ENCODE results near the gene PCDHA9. TPM values are rescaled to one million over a fixed set of nuclear protein-coding genes. Genes with fewer than 3 reads are reported as not detected.

The PCDHA9 gene
- total and polyA plus RNA-seq, 4 donors = under 0.01 TPM; not detected in 3

GRCh38 chr5:140882591-140882899, 34.4 kb downstream of the PCDHA9 start:
- Histone ChIP-seq H3K9ac (ENCODE audit: low read depth in 1 of 2, low read length in 2 of 2) (no peak overlapping the region), H3K9me3 (ENCODE audit: control insufficient read depth in 4 of 4, low read length in 3 of 4) (peaks cover 0 to 26% (median 18%) of the 10 kb centered on the region in 4 donors), H3K27ac (ENCODE audit: low read depth in 1 of 2, low read length in 2 of 2) (no peak overlapping the region), H3K4me3 (ENCODE audit: low read depth in 1 of 3, low read length in 3 of 3) (peak overlapping the region in 1 of 3 donors; percentile 28), H3K36me3 (ENCODE audit: control insufficient read depth in 4 of 4, insufficient read depth in 3 of 4, low read depth in 1 of 4, low read length in 3 of 4) (no peaks in the 10 kb centered on the region), H3K27me3 (ENCODE audit: control insufficient read depth in 4 of 4, insufficient read depth in 4 of 4, low read length in 3 of 4) (peaks cover 0 to 8% (median 1%) of the 10 kb centered on the region in 4 donors), H3K4me1 (ENCODE audit: control insufficient read depth in 4 of 4, insufficient read depth in 4 of 4, low read length in 3 of 4) (peaks cover 0 to 2% (median 0%) of the 10 kb centered on the region in 4 donors)
- WGBS = 18% methylated on average over 12 of the region's 12 CpGs
- no peak for TF ChIP-seq EGR1 (IDR thresholded peaks at IDR 0.05; ENCODE audit: low read depth in 2 of 2)
- TF ChIP-seq HNF4A (conservative IDR thresholded peaks at IDR 0.05) = no peak
- no peak for TF ChIP-seq NR2F2 (IDR thresholded peaks at IDR 0.05)
- TF ChIP-seq, protein P1, sequence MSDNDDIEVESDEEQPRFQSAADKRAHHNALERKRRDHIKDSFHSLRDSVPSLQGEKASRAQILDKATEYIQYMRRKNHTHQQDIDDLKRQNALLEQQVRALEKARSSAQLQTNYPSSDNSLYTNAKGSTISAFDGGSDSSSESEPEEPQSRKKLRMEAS (IDR thresholded peaks at IDR 0.05) = no peak
- TF ChIP-seq HNF4G (IDR thresholded peaks at IDR 0.05) = no peak
- TF ChIP-seq RXRA (IDR thresholded peaks at IDR 0.05) = no peak
- TF ChIP-seq JUND (IDR thresholded peaks at IDR 0.05) = no peak
- TF ChIP-seq, protein P2, sequence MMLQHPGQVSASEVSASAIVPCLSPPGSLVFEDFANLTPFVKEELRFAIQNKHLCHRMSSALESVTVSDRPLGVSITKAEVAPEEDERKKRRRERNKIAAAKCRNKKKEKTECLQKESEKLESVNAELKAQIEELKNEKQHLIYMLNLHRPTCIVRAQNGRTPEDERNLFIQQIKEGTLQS (IDR thresholded peaks at IDR 0.05) = no peak
- no peak for TF ChIP-seq CTCF (IDR thresholded peaks at IDR 0.05; ENCODE audit: low read depth, low read length, missing input control)
- no peak for TF ChIP-seq FOXA2 (IDR thresholded peaks at IDR 0.05)
- no peak for TF ChIP-seq YY1 (IDR thresholded peaks at IDR 0.05)
- TF ChIP-seq, protein P3, sequence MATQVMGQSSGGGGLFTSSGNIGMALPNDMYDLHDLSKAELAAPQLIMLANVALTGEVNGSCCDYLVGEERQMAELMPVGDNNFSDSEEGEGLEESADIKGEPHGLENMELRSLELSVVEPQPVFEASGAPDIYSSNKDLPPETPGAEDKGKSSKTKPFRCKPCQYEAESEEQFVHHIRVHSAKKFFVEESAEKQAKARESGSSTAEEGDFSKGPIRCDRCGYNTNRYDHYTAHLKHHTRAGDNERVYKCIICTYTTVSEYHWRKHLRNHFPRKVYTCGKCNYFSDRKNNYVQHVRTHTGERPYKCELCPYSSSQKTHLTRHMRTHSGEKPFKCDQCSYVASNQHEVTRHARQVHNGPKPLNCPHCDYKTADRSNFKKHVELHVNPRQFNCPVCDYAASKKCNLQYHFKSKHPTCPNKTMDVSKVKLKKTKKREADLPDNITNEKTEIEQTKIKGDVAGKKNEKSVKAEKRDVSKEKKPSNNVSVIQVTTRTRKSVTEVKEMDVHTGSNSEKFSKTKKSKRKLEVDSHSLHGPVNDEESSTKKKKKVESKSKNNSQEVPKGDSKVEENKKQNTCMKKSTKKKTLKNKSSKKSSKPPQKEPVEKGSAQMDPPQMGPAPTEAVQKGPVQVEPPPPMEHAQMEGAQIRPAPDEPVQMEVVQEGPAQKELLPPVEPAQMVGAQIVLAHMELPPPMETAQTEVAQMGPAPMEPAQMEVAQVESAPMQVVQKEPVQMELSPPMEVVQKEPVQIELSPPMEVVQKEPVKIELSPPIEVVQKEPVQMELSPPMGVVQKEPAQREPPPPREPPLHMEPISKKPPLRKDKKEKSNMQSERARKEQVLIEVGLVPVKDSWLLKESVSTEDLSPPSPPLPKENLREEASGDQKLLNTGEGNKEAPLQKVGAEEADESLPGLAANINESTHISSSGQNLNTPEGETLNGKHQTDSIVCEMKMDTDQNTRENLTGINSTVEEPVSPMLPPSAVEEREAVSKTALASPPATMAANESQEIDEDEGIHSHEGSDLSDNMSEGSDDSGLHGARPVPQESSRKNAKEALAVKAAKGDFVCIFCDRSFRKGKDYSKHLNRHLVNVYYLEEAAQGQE (IDR thresholded peaks at IDR 0.05) = no peak
- TF ChIP-seq FOXA1 (IDR thresholded peaks at IDR 0.05) = no peak
- TF ChIP-seq, protein P4, sequence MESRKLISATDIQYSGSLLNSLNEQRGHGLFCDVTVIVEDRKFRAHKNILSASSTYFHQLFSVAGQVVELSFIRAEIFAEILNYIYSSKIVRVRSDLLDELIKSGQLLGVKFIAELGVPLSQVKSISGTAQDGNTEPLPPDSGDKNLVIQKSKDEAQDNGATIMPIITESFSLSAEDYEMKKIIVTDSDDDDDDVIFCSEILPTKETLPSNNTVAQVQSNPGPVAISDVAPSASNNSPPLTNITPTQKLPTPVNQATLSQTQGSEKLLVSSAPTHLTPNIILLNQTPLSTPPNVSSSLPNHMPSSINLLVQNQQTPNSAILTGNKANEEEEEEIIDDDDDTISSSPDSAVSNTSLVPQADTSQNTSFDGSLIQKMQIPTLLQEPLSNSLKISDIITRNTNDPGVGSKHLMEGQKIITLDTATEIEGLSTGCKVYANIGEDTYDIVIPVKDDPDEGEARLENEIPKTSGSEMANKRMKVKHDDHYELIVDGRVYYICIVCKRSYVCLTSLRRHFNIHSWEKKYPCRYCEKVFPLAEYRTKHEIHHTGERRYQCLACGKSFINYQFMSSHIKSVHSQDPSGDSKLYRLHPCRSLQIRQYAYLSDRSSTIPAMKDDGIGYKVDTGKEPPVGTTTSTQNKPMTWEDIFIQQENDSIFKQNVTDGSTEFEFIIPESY (IDR thresholded peaks at IDR 0.05) = no peak
- no peak for TF ChIP-seq TAF1 (conservative IDR thresholded peaks at IDR 0.05)
- TF ChIP-seq GABPA (IDR thresholded peaks at IDR 0.05 in 1 of 2, conservative IDR thresholded peaks at IDR 0.05 in 1 of 2) = no peak
- no peak for DNase-seq (ENCODE audit: low spot score)

- Histone ChIP-seq H3K9ac (ENCODE audit: low read depth in 1 of 2, low read length in 2 of 2) (no peak overlapping the region), H3K36me3 (ENCODE audit: control insufficient read depth in 4 of 4, insufficient read depth in 3 of 4, low read depth in 1 of 4, low read length in 3 of 4) (no peaks in the 10 kb centered on the region), H3K4me3 (ENCODE audit: low read depth in 1 of 3, low read length in 3 of 3) (no peak overlapping the region), H3K4me1 (ENCODE audit: control insufficient read depth in 4 of 4, insufficient read depth in 4 of 4, low read length in 3 of 4) (peaks cover 0 to 2% (median 0%) of the 10 kb centered on the region in 4 donors), H3K27me3 (ENCODE audit: control insufficient read depth in 4 of 4, insufficient read depth in 4 of 4, low read length in 3 of 4) (peaks cover 0 to 8% (median 1%) of the 10 kb centered on the region in 4 donors), H3K9me3 (ENCODE audit: control insufficient read depth in 4 of 4, low read length in 3 of 4) (peaks cover 0 to 26% (median 18%) of the 10 kb centered on the region in 4 donors), H3K27ac (ENCODE audit: low read depth in 1 of 2, low read length in 2 of 2) (no peak overlapping the region)
- TF ChIP-seq HNF4G (IDR thresholded peaks at IDR 0.05) (no peak), CTCF (IDR thresholded peaks at IDR 0.05; ENCODE audit: low read depth, low read length, missing input control) (no peak), SP1 (IDR thresholded peaks at IDR 0.05) (no peak), FOXA1 (IDR thresholded peaks at IDR 0.05) (no peak), RAD21 (IDR thresholded peaks at IDR 0.05) (no peak), FOXA2 (IDR thresholded peaks at IDR 0.05) (no peak)
- TF ChIP-seq, protein P2 (IDR thresholded peaks at IDR 0.05) = no peak
- TF ChIP-seq, protein P1 (IDR thresholded peaks at IDR 0.05) = no peak
- 41% methylated on average over 41 of the region's 41 CpGs for WGBS
- no peak for DNase-seq (ENCODE audit: low spot score)
Observed at GRCh38 chr5:140883373-140883772, 35.2 kb downstream of the PCDHA9 start.

Data from liver (tissue), 9 donors.